ENCODE data around the gene AIFM2. TPM values are rescaled to one million over a fixed set of nuclear protein-coding genes. Genes with fewer than 3 reads are reported as not detected.

Gene AIFM2
- total and polyA plus RNA-seq, 9 of the 15 experiments (the other 6 are each of a cell fraction or from before 2014, with no cell fraction given): 2.7 to 14.1 (median 9.2) TPM

GRCh38 chr10:70106958-70107791 is 25.4 kb downstream of the AIFM2 start:
- no peak overlapping the region for H3K27ac ChIP-seq (ENCODE audit: extremely low read depth, low read depth, low read length)
- H4K20me1 ChIP-seq (replicated peaks; ENCODE audit: control insufficient read depth, insufficient read depth, low read length): no peaks in the 10 kb centered on the region
- no TSS peak for BruUV-seq (replicated peaks)
- ChIA-PET CTCF (ENCODE audit: low intra/inter-chr PET ratio) (interaction anchor here (0.5 to 0.7 kb wide), 2 partner anchors 10 to 680 kb away, joined by 3 to 5 read pairs; no protein-coding TSS in a partner anchor), POLR2A (interaction anchor here (0.6 to 1.0 kb wide), 4 partner anchors 9 to 614 kb away, joined by 3 to 4 read pairs (median 3); no protein-coding TSS in a partner anchor)
- no peaks in the 10 kb centered on the region for H3K36me3 ChIP-seq (ENCODE audit: control insufficient read depth, insufficient read depth, low read length)
- H3K27me3 ChIP-seq (ENCODE audit: control insufficient read depth in 2 of 2, insufficient read depth in 2 of 2, low read length in 2 of 2): peaks cover 15 to 40% of the 10 kb centered on the region in 2 experiments; a peak in 3 of 5 replicates
- intact Hi-C loops (cut with micrococcal nuclease): no loop called here
- H3K9ac ChIP-seq (ENCODE audit: insufficient read depth in 1 of 2, low read depth in 2 of 2, low read length in 2 of 2): peak overlapping the region in 1 of 2 experiments; percentile 72; a peak in 2 of 4 replicates
- peak overlapping the region; percentile 28; the same call in 1 of the 2 replicates for H3K4me2 ChIP-seq (ENCODE audit: insufficient read depth, low read length)
- no peaks in the 10 kb centered on the region for H3K9me1 ChIP-seq (ENCODE audit: control insufficient read depth, insufficient read depth, low read length)
- DNase-seq (ENCODE audit: extremely low read depth in 1 of 4, low spot score in 3 of 4) (peak; percentile 69 to 73 (median 72)), FAIRE-seq (peak; percentile 89), ATAC-seq (peak; percentile 94)
- in situ Hi-C loops (cut with MboI): no loop called here
- H3K9me3 ChIP-seq (replicated peaks; ENCODE audit: control insufficient read depth, insufficient read depth, low read depth, low read length): no peaks in the 10 kb centered on the region
- 13% methylated on average over 22 of the region's 22 CpGs for WGBS (ENCODE audit: insufficient coverage, low coverage, missing lambda C conversion rate)
- peaks cover 0 to 4% of the 10 kb centered on the region in 2 experiments; a peak in 2 of 5 replicates for H3K4me1 ChIP-seq (replicated peaks in 1 of 2; ENCODE audit: control insufficient read depth in 2 of 2, insufficient read depth in 2 of 2, low read length in 2 of 2)
- H2AFZ ChIP-seq (ENCODE audit: low read depth, low read length): peak overlapping the region; percentile 57; the same call in 1 of the 2 replicates
- H3K4me3 ChIP-seq: no peak overlapping the region
- no peaks in the 10 kb centered on the region for H3K79me2 ChIP-seq (ENCODE audit: control insufficient read depth, insufficient read depth, low read length)
- no peak for TF ChIP-seq TBL1XR1 (IDR thresholded peaks at IDR 0.05; ENCODE audit: low read length in 2 of 2)
- TF ChIP-seq XRCC5 (IDR thresholded peaks at IDR 0.05; ENCODE audit: low read depth, low read length): peak; percentile 80; the same call in 1 of the 2 replicates
- TF ChIP-seq SRSF1 (IDR thresholded peaks at IDR 0.05; ENCODE audit: low read depth, low read length): no peak
- peak in 1 of 3 experiments; percentile 13 for TF ChIP-seq YY1 (IDR thresholded peaks at IDR 0.05; ENCODE audit: borderline replicate concordance in 1 of 3, control insufficient read depth in 1 of 3, extremely low read depth in 1 of 3, insufficient read depth in 3 of 3, insufficient read length in 1 of 3, insufficient replicate concordance in 2 of 3, low read depth in 1 of 3, low read length in 2 of 3)
- TF ChIP-seq THRB (CRISPR knock-in tag; conservative IDR thresholded peaks at IDR 0.05): no peak
- no peak for TF ChIP-seq DDX20 (tag; IDR thresholded peaks at IDR 0.05; ENCODE audit: low read depth)
- no peak for TF ChIP-seq AFF1 (IDR thresholded peaks at IDR 0.05; ENCODE audit: low read depth in 1 of 2, partially characterized antibody in 2 of 2)
- TF ChIP-seq GMEB1 (CRISPR knock-in tag; IDR thresholded peaks at IDR 0.05): no peak
- TF ChIP-seq IRF9 (tag; IDR thresholded peaks at IDR 0.05): no peak
